GM13976 (cell line): ENCODE results near the gene UGT1A8.
A peak's percentile ranks its signal among the peaks of the same experiment; 100 is the strongest.

Experiments
- DNase-seq: peaks from one replicate; pipeline ENCODE4 v3.0.0; 2012; ENCODE audit warnings: low spot score
- in situ Hi-C: fragments of 300-500 bp; cut with MboI; formaldehyde crosslinking; loops from one replicate; pipeline ENCODE4 v1.12.0; 2022; ENCODE audit warnings: low sequenced_read_pairs, mixed read lengths, inconsistent platforms; ENCODE audit not compliant: unreplicated experiment
- TF ChIP-seq, protein P1 (sequence below): IDR thresholded peaks from 2 replicates; pipeline ENCODE4 v1.5.1; 2012; ENCODE audit warnings: borderline replicate concordance, mild to moderate bottlenecking; ENCODE audit not compliant: insufficient read depth; ENCODE audit errors: extremely low read depth, missing control alignments, control extremely low read depth

Gene UGT1A8

DNA sequence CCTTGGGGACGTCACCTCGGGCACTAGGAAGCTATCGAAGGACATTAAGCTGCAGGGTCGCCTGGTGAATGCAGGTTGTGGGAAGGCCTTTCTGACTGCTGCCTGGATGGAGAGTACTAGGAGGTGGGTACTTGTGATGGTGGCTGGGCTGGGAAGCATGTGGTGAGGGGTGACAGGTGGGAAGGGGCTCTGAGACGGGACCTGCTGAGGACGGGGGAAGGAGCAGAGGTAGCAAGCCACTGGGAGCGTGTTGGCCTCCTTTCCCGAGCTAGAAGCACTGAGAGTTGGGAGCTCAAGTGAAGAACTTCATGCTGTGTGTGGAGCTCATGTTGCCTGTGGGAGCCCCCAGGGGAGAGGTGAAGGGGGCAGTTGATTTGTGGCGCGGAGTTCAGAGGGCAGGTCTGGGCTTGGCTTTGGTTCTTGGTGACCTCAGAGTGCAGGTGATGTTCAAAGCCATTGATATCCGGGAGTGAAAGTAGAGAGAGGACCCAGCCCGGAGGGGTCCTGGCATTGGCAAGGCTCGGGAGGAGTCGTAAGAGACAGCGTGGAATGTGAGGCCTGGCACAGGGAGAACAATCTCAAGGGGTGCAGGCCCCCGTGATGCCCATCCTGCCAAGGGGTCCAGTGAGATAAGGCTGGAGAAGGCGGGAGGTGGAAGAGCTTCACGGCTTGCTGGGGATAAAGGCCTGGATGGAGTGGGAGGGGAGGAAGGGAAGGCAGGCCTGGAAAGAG lies 173.9 kb downstream of the UGT1A8 start:
- in situ Hi-C loops = no loop called here
- no peak for DNase-seq
- TF ChIP-seq, protein P1, sequence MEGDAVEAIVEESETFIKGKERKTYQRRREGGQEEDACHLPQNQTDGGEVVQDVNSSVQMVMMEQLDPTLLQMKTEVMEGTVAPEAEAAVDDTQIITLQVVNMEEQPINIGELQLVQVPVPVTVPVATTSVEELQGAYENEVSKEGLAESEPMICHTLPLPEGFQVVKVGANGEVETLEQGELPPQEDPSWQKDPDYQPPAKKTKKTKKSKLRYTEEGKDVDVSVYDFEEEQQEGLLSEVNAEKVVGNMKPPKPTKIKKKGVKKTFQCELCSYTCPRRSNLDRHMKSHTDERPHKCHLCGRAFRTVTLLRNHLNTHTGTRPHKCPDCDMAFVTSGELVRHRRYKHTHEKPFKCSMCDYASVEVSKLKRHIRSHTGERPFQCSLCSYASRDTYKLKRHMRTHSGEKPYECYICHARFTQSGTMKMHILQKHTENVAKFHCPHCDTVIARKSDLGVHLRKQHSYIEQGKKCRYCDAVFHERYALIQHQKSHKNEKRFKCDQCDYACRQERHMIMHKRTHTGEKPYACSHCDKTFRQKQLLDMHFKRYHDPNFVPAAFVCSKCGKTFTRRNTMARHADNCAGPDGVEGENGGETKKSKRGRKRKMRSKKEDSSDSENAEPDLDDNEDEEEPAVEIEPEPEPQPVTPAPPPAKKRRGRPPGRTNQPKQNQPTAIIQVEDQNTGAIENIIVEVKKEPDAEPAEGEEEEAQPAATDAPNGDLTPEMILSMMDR = no peak

DNA sequence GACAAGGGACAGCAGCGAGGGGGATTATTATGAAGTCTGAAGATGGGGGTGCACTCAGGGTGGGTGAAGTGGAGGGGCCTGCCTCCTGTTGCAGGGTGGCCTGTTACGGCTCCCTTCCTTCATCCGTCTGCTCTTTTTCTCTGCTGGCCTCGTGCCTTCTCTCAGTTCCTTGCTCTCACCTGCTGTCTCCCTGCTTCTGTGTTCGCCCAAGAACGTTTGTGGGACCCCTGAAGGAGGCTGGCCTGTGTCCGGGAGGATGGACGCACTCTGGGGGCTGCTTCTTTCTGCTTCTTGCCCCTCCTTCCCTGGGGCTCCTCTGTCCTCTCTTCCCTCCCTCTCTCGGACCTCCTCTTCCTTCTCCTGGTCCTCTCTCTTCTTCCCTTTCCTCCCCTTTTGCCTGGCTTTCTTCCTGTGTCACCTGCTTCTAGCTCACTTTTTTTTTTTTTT lies 174.5 kb downstream of the UGT1A8 start:
- TF ChIP-seq, protein P1 = no peak
- in situ Hi-C loops = no loop called here
- no peak for DNase-seq

DNA sequence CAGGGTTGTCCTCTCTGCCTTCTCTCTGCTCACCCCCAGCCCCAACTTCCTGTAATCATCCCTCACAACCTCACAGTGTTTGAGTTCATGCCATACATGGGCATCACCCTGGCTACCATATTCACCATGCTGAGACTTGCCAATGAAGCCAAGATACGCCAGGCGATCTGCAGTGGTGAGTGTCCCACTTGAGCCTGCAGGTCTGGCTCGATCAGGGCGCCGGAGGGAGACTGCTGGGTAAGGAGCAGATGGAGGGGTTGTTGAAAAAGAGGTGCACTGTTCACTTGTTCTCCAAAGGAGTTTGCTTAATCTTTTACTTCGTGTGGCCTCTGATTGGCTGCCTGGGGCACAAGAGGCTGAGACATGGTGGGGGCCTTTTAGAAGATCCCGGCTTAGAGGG lies 175.3 kb downstream of the UGT1A8 start:
- in situ Hi-C loops = no loop called here
- DNase-seq = no peak
- TF ChIP-seq, protein P1 = no peak

DNA sequence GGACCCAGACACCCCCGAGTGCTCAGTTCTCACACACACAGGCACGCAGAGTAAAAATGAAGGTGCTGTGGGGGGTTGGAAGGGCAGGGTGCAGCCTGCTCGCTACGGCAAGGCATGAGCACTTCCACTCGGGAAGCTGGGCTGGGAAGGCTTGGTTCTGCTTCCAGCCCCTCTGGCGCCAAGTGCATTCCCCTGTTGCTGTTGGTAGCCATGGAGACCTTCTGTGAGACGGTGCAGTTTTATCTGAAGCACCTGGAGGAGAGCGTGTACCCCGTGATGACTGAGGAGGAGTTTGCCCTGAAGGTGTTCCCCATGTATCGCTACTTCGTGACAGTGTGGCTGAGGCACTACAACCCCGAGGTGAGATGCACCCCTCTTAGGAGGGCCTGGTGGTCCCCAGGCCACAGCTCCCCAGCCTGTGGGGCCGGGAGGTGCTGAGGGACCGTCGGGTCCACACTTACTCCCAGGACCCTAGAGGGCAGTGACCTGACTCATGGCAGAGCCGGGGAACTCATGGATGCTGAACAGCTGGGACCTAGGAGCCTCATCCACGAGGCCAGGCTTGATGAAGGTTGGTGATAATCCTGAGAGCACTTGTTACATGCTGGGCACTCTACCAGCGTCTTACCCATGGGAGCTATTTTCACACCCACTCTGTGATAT lies 176.2 kb downstream of the UGT1A8 start:
- in situ Hi-C loops = no loop called here
- DNase-seq = no peak
- TF ChIP-seq, protein P1 = no peak

DNA sequence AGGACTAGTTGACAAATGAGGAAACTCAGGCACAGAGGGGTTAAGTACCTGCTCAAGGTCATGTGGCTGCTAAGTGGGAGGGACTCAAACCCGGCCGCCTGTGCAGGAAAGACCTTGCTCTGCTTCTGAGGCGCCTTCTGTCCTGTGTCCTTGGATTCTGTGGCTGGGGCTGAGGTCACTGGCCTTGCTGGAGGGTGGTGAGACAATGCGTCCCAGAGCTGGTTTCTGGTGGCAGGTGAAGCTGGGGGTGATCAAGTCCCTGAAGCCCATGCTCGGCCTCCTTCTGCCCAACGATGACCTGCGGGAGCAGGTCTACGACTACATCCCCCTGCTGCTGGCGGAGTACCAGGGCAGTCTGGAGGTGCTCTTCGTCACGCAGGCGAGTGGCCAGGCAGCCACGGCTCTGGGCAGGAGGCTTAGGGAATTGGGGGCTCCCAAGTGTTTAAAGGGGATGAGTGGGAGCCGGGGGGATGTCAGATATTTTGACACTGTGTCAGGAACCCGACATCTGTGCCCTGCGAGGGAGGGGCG lies 176.8 kb downstream of the UGT1A8 start:
- peak; percentile 21 for DNase-seq
- TF ChIP-seq, protein P1 = no peak
- in situ Hi-C loops = no loop called here

DNA sequence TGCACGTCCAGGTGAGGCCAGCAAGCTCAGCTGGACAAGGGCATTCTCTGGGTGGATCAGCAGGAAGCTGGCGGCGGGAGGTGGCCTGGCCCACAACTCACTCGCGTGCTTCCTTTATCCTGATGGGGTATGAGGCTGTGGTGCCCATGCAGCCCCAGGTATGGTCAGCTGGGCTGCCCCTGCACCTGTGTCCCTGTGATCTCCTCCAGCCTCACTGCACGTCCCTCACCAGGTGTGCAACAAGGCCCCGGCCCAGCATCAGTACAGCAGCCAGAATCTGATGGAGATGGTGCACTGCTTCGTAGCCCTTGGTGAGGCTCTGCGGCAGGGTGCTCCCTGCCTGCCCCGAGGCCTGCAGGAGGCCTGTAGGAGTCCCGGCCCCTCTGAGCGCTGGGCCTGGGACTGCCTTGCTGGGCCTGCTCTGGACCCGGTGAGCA lies 178.3 kb downstream of the UGT1A8 start:
- no peak for DNase-seq
- TF ChIP-seq, protein P1 = no peak
- in situ Hi-C loops = no loop called here
